ENCODE measurements around the gene OR2A12. TPM values are rescaled to one million over a fixed set of nuclear protein-coding genes. Genes with fewer than 3 reads are reported as not detected.

OR2A12 gene
- total and polyA plus RNA-seq, 2 of the 13 experiments (the other 11 are each of a cell fraction or from before 2014, with no cell fraction given), result 0.18 TPM; not detected in 1

GRCh38 chr7:144090667-144091066, 4.6 kb downstream of the OR2A12 start:
- ChIA-PET POLR2A (no interaction called here), CTCF (ENCODE audit: low intra/inter-chr PET ratio, low total read pairs) (no interaction called here)
- no peak for ATAC-seq
- Histone ChIP-seq H3K4me2 (ENCODE audit: low read depth, low read length) (no peak overlapping the region), H2AFZ (ENCODE audit: low read length) (no peak overlapping the region), H3K9ac (ENCODE audit: insufficient read depth, low read depth, low read length) (no peak overlapping the region), H3K4me1 (ENCODE audit: insufficient read depth, low read length) (no peaks in the 10 kb centered on the region), H3K9me3 (ENCODE audit: low read length) (no peaks in the 10 kb centered on the region), H3K36me3 (replicated peaks in 1 of 2; ENCODE audit: control insufficient read depth in 1 of 2, insufficient read depth in 2 of 2, low read length in 2 of 2) (no peaks in the 10 kb centered on the region), H3K27me3 (ENCODE audit: control insufficient read depth in 1 of 2, insufficient read depth in 2 of 2, low read length in 2 of 2) (no peaks in the 10 kb centered on the region), H3K4me3 (replicated peaks in 1 of 3; ENCODE audit: insufficient read depth in 1 of 3, low read depth in 2 of 3, low read length in 3 of 3) (no peak overlapping the region), H3K79me2 (ENCODE audit: insufficient read depth, low read length) (no peaks in the 10 kb centered on the region), H4K20me1 (ENCODE audit: insufficient read depth, low read length) (no peaks in the 10 kb centered on the region), H3K27ac (ENCODE audit: extremely low read length, insufficient read depth, low read length) (no peak overlapping the region)
- in situ Hi-C loops (cut with HindIII; ENCODE audit: extremely low pct_ligation_motif_present, low pct_unique_long_range_greater_than_20kb) (no loop called here), intact Hi-C loops (cut with micrococcal nuclease; ENCODE audit: unreplicated experiment) (no loop called here)
- 29% methylated on average over 3 of the region's 3 CpGs for WGBS (ENCODE audit: low lambda C conversion rate)
- BruUV-seq (replicated peaks), result no TSS peak
- no peak for DNase-seq (ENCODE audit: low spot score)
- FAIRE-seq, result no peak
- TF ChIP-seq ZNF788 (CRISPR knock-in tag; IDR thresholded peaks at IDR 0.05; ENCODE audit: borderline replicate concordance) (no peak), HIVEP1 (CRISPR knock-in tag; IDR thresholded peaks at IDR 0.05) (no peak), HMGXB3 (CRISPR knock-in tag; IDR thresholded peaks at IDR 0.05; ENCODE audit: borderline replicate concordance) (no peak), AGO1 (IDR thresholded peaks at IDR 0.05; ENCODE audit: low read depth, low read length, poor library complexity, severe bottlenecking) (no peak), ZBTB20 (CRISPR knock-in tag; IDR thresholded peaks at IDR 0.05; ENCODE audit: borderline replicate concordance, low read depth) (no peak), ZNF205 (CRISPR knock-in tag; IDR thresholded peaks at IDR 0.05) (no peak), ZNF276 (CRISPR knock-in tag; IDR thresholded peaks at IDR 0.05; ENCODE audit: low read depth) (no peak), NFAT5 (CRISPR knock-in tag; IDR thresholded peaks at IDR 0.05) (no peak), ZNF101 (CRISPR knock-in tag; IDR thresholded peaks at IDR 0.05; ENCODE audit: borderline replicate concordance, low read depth) (no peak), ZNF83 (CRISPR knock-in tag; IDR thresholded peaks at IDR 0.05; ENCODE audit: borderline replicate concordance) (no peak), RFX5 (IDR thresholded peaks at IDR 0.05; ENCODE audit: low read depth, low read length) (no peak), THRA (CRISPR knock-in tag; IDR thresholded peaks at IDR 0.05; ENCODE audit: borderline replicate concordance) (no peak)
